Esophagus squamous epithelium (tissue), 5 donors: ENCODE data around the gene TCHH. TPM values are rescaled to one million over a fixed set of nuclear protein-coding genes. Genes with fewer than 3 reads are reported as not detected.

Experiments
- DNase-seq: peaks from one replicate; lab custom pipeline; 2025; lab: John Stamatoyannopoulos, UW
- H3K27ac ChIP-seq, 4 donors: fragments of 200-600 bp; sonication (generic); one replicate each; pipeline ENCODE4 v1.5.1; 2016 to 2019; ENCODE audit warnings: mild to moderate bottlenecking in 1 of 4
- H3K27me3 ChIP-seq, 4 donors: fragments of 200-600 bp; sonication (generic); 1 replicate in 3 of 4; 2 replicates in 1 of 4; pipeline versions ENCODE4 v1.5.1 to v1.6.0; 2017 to 2021; ENCODE audit warnings: antibody characterized with exemption in 1 of 4
- H3K36me3 ChIP-seq, 3 donors: fragments of 200-600 bp; sonication (generic); one replicate each; pipeline ENCODE4 v1.5.1; 2016 to 2019
- H3K4me1 ChIP-seq, 3 donors: fragments of 200-600 bp; sonication (generic); one replicate each; pipeline ENCODE4 v1.5.1; 2017 to 2019
- H3K4me3 ChIP-seq, 4 donors: fragments of 200-600 bp; sonication (generic); 1 replicate in 3 of 4; 2 replicates in 1 of 4; pipeline ENCODE4 v1.5.1; 2016 to 2019; ENCODE audit warnings: mild to moderate bottlenecking in 2 of 4, moderate library complexity in 1 of 4
- H3K9me3 ChIP-seq, 3 donors: fragments of 200-600 bp; sonication (generic); one replicate each; pipeline ENCODE4 v1.5.1; 2016 to 2019
- CTCF ChIP-seq, 6 experiments: fragments of 450-650 bp in 4 of 6; fragments of 200-600 bp in 2 of 6; sonication (generic) in 2 of 6; IDR thresholded peaks; one replicate each; pipeline ENCODE4 v1.5.1; 2016 to 2019; ENCODE audit warnings: antibody characterized with exemption in 6 of 6, mild to moderate bottlenecking in 4 of 6, moderate library complexity in 4 of 6
- POLR2A ChIP-seq, 4 donors: fragments of 450-650 bp; IDR thresholded peaks; one replicate each; pipeline ENCODE4 v1.6.1; 2017; ENCODE audit warnings: antibody characterized with exemption in 4 of 4, mild to moderate bottlenecking in 4 of 4, moderate library complexity in 3 of 4
- WGBS, 2 donors: methylation state at CpG; one replicate each; pipeline ENCODE4 v1.1.5; 2018; 5-methylcytosine and 5-hydroxymethylcytosine counted together
- intact Hi-C: fragments of 100-400 bp; cut with DNase I; formaldehyde crosslinking; loops from one replicate; pipeline ENCODE4 v1.15.0; 2022
- total RNA-seq, 4 donors: library from RNA; depleted of rRNA; stranded (reverse); fragments of >200 nt; gene quantifications; one replicate each; pipeline ENCODE4 v1.1.0, GENCODE V29; 2016
- donor health status: DM: yes; HTN: yes; CAD: no.

Gene TCHH
- total RNA-seq, 4 donors from 2014 or later, result 0.18 to 0.44 (median 0.19) TPM

- H3K27me3 ChIP-seq, result no peaks in the 10 kb centered on the region
- intact Hi-C loops, result no loop called here
- WGBS, 2 donors, result 70 to 86% methylated on average over 1 of the region's 1 CpG
- H3K36me3 ChIP-seq, result no peaks in the 10 kb centered on the region
- peaks cover 10 to 21% (median 16%) of the 10 kb centered on the region in 3 donors for H3K4me1 ChIP-seq
- H3K4me3 ChIP-seq, result no peak within 1 kb of the TSS
- H3K27ac ChIP-seq, result no peak within 1 kb of the TSS
- H3K9me3 ChIP-seq, result no peaks in the 10 kb centered on the region
- no peak for TF ChIP-seq CTCF (IDR thresholded peaks at IDR 0.05)
- no peak for TF ChIP-seq POLR2A (IDR thresholded peaks at IDR 0.05)
- no peak for DNase-seq
These were observed 43.9 kb upstream of the TCHH start, which contains the start of gene RPTN for GRCh38 chr1:152159144-152159543. Gene RPTN (minus strand): TSS chr1:152159228. CDS start chr1:152157889, 1,339 bp downstream.

- no peak for DNase-seq
- intact Hi-C loops, result no loop called here
- H3K9me3 ChIP-seq, result peaks cover 0 to under 1% (median 0%) of the 10 kb centered on the region in 3 donors
- H3K4me3 ChIP-seq, result no peak overlapping the region
- TF ChIP-seq POLR2A (IDR thresholded peaks at IDR 0.05) (no peak), CTCF (IDR thresholded peaks at IDR 0.05) (no peak)
- no peak overlapping the region for H3K27ac ChIP-seq
- H3K27me3 ChIP-seq, result no peaks in the 10 kb centered on the region
- 87 to 89% methylated on average over 3 of the region's 3 CpGs for WGBS, 2 donors
- no peaks in the 10 kb centered on the region for H3K36me3 ChIP-seq
- H3K4me1 ChIP-seq, result no peaks in the 10 kb centered on the region
These were observed 38.8 kb upstream of the TCHH start for GRCh38 chr1:152153996-152154395.

DNA sequence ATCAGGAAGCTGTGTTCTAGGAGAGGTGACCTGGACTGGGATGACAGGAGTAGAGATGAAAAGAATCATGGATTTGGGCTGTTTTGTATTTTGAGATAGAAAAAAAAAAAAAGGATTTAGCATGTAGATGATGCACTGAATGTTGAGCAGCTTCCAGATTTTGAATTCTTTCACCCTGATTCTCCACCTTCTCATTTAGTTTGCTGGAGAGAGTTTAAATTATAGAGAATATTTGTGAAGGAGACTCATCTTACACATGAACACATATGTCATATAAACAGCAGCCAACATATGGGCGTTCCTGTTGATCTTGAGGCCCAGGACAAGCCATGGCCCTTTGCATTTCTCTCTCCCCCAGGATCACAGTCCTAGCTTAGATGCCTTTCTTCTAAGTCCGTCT, 36.4 kb upstream of the TCHH start:
- no peak for TF ChIP-seq CTCF (IDR thresholded peaks at IDR 0.05)
- TF ChIP-seq POLR2A (IDR thresholded peaks at IDR 0.05), result no peak
- intact Hi-C loops, result no loop called here
- H3K9me3 ChIP-seq, result peaks cover 4 to 17% (median 10%) of the 10 kb centered on the region in 3 donors

GRCh38 chr1:152148981-152149380, 33.7 kb upstream of the TCHH start:
- Histone ChIP-seq H3K9me3 (peaks cover 4 to 17% (median 10%) of the 10 kb centered on the region in 3 donors), H3K27ac (no peak overlapping the region), H3K36me3 (no peaks in the 10 kb centered on the region), H3K27me3 (no peaks in the 10 kb centered on the region), H3K4me3 (no peak overlapping the region), H3K4me1 (no peaks in the 10 kb centered on the region)
- no peak for DNase-seq
- TF ChIP-seq POLR2A (IDR thresholded peaks at IDR 0.05) (no peak), CTCF (IDR thresholded peaks at IDR 0.05) (no peak)
- WGBS, 2 donors, result 58 to 67% methylated on average over 1 of the region's 1 CpG
- intact Hi-C loops, result no loop called here

More for the DNA sequence above, 36.4 kb upstream of the TCHH start:
- Histone ChIP-seq H3K27me3 (no peaks in the 10 kb centered on the region), H3K4me1 (no peaks in the 10 kb centered on the region), H3K4me3 (no peak overlapping the region), H3K27ac (no peak overlapping the region), H3K36me3 (no peaks in the 10 kb centered on the region)
- WGBS, 2 donors, result 64 to 71% methylated on average over 2 of the region's 2 CpGs
- no peak for DNase-seq

DNA sequence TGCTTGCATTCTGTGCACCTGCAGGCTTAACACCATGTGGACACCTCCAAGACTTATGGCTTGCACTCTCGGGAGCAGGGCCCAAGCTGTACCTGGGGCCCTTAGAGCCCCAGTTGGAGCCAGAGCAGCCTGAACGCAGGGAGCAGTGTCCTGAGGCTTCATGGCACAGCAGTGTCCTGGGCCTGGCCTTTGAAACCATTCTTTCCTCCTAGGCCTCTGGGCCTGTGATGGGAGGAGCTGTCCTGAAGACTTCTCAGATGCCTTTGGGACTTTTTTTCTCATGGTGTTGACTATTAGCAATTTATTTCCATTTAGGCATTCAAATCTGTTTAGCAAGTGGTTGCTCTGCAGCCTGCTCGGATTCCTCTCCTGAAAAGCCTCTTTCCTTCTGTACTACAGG, 32.8 kb upstream of the TCHH start:
- 81 to 87% methylated on average over 3 of the region's 3 CpGs for WGBS, 2 donors
- intact Hi-C loops, result no loop called here
- Histone ChIP-seq H3K36me3 (no peaks in the 10 kb centered on the region), H3K27me3 (no peaks in the 10 kb centered on the region), H3K4me3 (no peak overlapping the region), H3K27ac (no peak overlapping the region), H3K4me1 (no peaks in the 10 kb centered on the region), H3K9me3 (peaks cover 4 to 17% (median 10%) of the 10 kb centered on the region in 3 donors)
- DNase-seq, result no peak
- no peak for TF ChIP-seq POLR2A (IDR thresholded peaks at IDR 0.05)
- TF ChIP-seq CTCF (IDR thresholded peaks at IDR 0.05), result no peak
